Measurements from ENCODE around the gene ADRB1. TPM values are rescaled to one million over a fixed set of nuclear protein-coding genes. Genes with fewer than 3 reads are reported as not detected.

The ADRB1 gene
- total RNA-seq: 1.6 and 7.9 TPM in 2 replicates

DNA sequence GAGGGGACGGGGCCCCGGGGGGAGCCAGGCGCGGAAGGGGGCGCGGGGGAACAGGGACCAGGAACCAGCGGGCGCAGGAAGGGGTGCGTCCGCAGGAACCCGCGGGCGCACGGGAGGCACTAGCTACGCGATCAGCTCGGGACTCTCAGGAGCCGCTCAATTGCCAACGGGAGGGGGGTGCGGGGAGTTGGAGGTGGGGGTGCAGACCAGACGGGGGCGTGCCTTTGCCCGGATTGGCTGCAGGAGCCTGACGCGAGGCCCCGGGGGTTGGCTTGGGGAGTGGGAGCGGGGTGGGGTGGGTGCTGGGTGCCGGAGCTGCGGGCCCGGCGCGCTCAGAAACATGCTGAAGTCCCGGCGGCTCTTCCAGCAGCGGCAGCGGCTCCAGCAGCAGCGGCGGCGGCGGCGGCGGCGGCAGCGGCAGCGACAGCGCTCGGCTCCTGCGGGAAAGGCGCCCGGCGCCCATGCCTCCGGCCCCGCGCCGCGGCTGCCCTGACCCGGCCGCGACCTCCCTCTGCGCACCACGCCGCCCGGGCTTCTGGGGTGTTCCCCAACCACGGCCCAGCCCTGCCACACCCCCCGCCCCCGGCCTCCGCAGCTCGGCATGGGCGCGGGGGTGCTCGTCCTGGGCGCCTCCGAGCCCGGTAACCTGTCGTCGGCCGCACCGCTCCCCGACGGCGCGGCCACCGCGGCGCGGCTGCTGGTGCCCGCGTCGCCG, at the start of gene ADRB1:
TSS of gene ADRB1 (plus strand) at position 335 of the 715 bp plus-strand sequence. CDS start at position 602, 267 bp downstream.

Other genes with a start within 250 kb of the ADRB1 start
- 12.0 and 12.9 TPM in 2 replicates for gene DCLRE1A, start 189.8 kb upstream of the ADRB1 start, total RNA-seq
- gene NHLRC2, start 189.2 kb upstream of the ADRB1 start, total RNA-seq: 11.6 and 19.6 TPM in 2 replicates
- gene CCDC186, start 130.3 kb downstream of the ADRB1 start, total RNA-seq: 32.7 and 34.9 TPM in 2 replicates
- gene TDRD1, start 135.5 kb downstream of the ADRB1 start, total RNA-seq: not detected in 2 replicates
- 2.7 and 4.7 TPM in 2 replicates for gene VWA2, start 195.4 kb downstream of the ADRB1 start, total RNA-seq